DMS153 treated with DMSO at 0.1 percent for 48 hours (cell line): ENCODE measurements around the gene CFAP65.
A peak's percentile ranks its signal among the peaks of the same experiment; 100 is the strongest.

Experiments
- DNase-seq: peaks from one replicate; lab custom pipeline; 2025; ENCODE audit not compliant: unreplicated experiment; lab: John Stamatoyannopoulos, UW

The CFAP65 gene

GRCh38 chr2:218993345-218994315 lies 47.7 kb downstream of the CFAP65 start, which contains the start of gene CRYBA2:
Gene CRYBA2, minus strand, starts transcription at chr2:218993422. Its CDS starts 246 bp downstream, at chr2:218993176.
- peak; percentile 69 for DNase-seq

GRCh38 chr2:218992703-218993344 lies 48.5 kb downstream of the CFAP65 start:
- peak; percentile 48 for DNase-seq

GRCh38 chr2:218992196-218992595 lies 49.1 kb downstream of the CFAP65 start:
- DNase-seq, result no peak

- DNase-seq, result no peak
These were observed 49.6 kb downstream of the CFAP65 start for GRCh38 chr2:218991674-218992168.

GRCh38 chr2:218990612-218991011 lies 50.7 kb downstream of the CFAP65 start:
- no peak for DNase-seq

- no peak for DNase-seq
These were observed 51.3 kb downstream of the CFAP65 start for GRCh38 chr2:218990052-218990451.

- DNase-seq, result no peak
These were observed 52.7 kb downstream of the CFAP65 start for GRCh38 chr2:218988650-218989049.

GRCh38 chr2:218988164-218988563 lies 53.2 kb downstream of the CFAP65 start:
- no peak for DNase-seq

GRCh38 chr2:218986148-218986761 lies 55.1 kb downstream of the CFAP65 start:
- no peak for DNase-seq

GRCh38 chr2:218985325-218986091 lies 55.8 kb downstream of the CFAP65 start:
- no peak for DNase-seq

GRCh38 chr2:218985021-218985324 lies 56.3 kb downstream of the CFAP65 start, which contains the start of gene FEV:
Gene FEV, minus strand, starts transcription at chr2:218985184. Its CDS starts 109 bp downstream, at chr2:218985075.
- DNase-seq, result no peak

GRCh38 chr2:218984239-218985020 lies 56.9 kb downstream of the CFAP65 start:
- peak; percentile 30 for DNase-seq

- DNase-seq, result no peak
These were observed 57.4 kb downstream of the CFAP65 start for GRCh38 chr2:218983934-218984238.

- no peak for DNase-seq
These were observed 57.9 kb downstream of the CFAP65 start for GRCh38 chr2:218983263-218983933.

- no peak for DNase-seq
These were observed 58.6 kb downstream of the CFAP65 start for GRCh38 chr2:218982586-218983262.

- DNase-seq, result peak; percentile 14
These were observed 59.3 kb downstream of the CFAP65 start for GRCh38 chr2:218981881-218982585.

- no peak for DNase-seq
These were observed 59.9 kb downstream of the CFAP65 start for GRCh38 chr2:218981390-218981880.

- DNase-seq, result peak; percentile 43
These were observed 60.5 kb downstream of the CFAP65 start for GRCh38 chr2:218980735-218981389.
